Fibroblast of mammary gland (primary cell): ENCODE results near the gene MVP.
A peak's percentile ranks its signal among the peaks of the same experiment; 100 is the strongest.

ENCODE experiments used
- DNase-seq: peaks from one replicate; pipeline ENCODE4 v3.0.0-alpha.2; 2010; ENCODE audit warnings: low read depth
- H3K4me3 ChIP-seq: 2 replicates; pipeline ENCODE4 v1.5.1; 2011; ENCODE audit warnings: low read depth, mild to moderate bottlenecking, low read length, moderate library complexity; ENCODE audit not compliant: control insufficient read depth
- TF ChIP-seq, protein P1 (sequence below): conservative IDR thresholded peaks from 2 replicates; pipeline ENCODE4 v1.5.1; 2011; ENCODE audit warnings: low read depth, low read length, inconsistent platforms; ENCODE audit not compliant: control insufficient read depth, insufficient read depth

MVP gene

DNA sequence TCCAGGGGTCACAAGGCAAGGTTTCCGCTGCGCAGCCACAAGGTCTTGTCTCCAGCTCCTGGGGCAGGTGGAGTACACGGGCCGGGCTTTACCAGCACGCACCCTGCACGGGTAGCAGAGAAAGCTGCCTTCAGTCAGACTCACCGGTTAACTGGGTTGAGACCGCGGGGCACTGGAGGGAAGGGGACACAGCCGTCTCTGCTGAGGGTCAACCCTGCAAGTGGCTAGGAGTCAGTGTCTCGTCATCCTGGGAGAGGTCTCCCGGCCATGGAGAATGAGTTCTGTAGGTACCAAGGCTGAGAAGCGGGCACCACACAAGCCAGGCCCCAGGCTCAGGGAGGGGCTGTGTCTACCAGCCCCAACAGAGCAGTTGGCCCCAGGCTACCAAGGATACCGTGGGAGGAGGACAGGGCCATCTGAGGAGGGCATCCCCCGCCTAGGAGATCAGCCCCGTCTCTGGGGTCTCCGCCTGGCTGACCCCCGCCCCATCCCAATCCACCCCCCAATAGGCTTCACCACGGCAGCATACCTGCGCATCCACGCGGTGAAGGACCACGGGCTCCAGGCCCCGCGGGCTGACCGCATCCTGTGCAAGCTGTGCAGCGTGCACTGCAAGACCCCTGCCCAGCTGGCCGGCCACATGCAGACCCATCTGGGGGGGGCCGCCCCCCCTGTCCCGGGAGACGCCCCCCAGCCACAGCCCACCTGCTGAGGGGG is 11.1 kb upstream of the MVP start:
- TF ChIP-seq, protein P1, sequence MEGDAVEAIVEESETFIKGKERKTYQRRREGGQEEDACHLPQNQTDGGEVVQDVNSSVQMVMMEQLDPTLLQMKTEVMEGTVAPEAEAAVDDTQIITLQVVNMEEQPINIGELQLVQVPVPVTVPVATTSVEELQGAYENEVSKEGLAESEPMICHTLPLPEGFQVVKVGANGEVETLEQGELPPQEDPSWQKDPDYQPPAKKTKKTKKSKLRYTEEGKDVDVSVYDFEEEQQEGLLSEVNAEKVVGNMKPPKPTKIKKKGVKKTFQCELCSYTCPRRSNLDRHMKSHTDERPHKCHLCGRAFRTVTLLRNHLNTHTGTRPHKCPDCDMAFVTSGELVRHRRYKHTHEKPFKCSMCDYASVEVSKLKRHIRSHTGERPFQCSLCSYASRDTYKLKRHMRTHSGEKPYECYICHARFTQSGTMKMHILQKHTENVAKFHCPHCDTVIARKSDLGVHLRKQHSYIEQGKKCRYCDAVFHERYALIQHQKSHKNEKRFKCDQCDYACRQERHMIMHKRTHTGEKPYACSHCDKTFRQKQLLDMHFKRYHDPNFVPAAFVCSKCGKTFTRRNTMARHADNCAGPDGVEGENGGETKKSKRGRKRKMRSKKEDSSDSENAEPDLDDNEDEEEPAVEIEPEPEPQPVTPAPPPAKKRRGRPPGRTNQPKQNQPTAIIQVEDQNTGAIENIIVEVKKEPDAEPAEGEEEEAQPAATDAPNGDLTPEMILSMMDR = no peak
- peak overlapping the region; percentile 74 for H3K4me3 ChIP-seq

DNA sequence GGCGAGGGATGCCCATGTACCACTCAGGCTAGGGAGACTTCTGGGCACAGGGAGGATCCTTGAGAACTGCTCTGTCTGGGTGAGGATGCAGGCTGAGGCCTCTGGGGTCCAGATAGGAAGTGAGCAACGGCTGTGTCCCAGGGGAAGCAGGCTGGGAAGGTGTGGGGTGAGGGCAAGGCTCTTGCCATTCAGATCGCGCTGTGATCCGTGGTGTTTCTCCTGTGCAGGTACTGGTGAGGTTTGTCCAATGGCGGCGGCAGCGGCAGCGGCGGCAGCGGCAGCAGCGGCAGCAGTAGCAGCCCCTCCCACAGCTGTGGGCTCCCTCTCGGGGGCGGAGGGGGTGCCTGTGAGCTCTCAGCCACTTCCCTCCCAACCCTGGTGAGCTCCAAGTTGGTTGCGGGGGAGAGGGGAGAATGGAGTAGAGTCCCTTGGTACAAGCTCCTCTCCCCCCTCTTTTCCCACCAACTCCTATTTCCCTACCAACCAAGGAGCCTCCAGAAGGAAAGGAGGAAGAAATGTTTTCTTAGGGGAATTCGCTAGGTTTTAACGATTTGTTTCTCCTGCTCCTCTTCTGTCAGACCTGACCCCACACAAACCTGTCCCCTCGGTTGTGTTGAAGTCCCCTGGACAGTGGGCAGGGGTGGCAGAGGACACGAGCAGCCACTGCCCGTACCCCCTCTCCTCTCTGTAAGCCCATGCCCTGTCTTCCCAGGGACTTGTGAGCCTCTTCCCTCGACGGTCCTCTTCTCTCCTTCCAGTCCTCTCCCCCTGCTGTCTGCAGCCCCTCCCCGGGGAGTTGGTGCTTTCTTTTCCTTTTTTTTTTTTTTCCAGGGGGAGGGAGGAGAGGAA is 10.2 kb upstream of the MVP start:
- peak; percentile 39 for DNase-seq
- TF ChIP-seq, protein P1 = no peak
- peak overlapping the region; percentile 6 for H3K4me3 ChIP-seq

More for the DNA sequence above, 11.1 kb upstream of the MVP start:
- DNase-seq = no peak

DNA sequence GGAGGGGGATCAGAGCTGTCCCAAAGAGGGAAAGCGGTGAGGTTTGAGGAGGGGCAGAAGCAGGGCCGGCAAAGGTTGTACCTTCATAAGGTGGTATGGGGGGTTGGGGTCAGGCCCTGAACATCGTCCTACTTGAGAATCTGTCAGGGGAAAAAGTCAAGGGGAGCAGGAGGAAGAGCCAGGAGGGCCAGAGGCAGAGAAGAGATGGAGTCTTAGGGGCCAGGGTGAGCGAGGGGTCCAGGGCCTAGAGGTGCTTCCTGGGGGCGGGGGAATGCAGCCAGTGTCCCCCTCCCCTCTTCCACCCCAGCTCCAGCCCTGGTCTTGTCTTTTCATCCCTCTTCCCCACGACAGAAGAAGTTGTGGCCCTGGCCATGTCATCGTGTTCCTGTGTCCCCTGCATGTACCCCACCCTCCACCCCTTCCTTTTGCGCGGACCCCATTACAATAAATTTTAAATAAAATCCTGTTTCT is 9.5 kb upstream of the MVP start:
- TF ChIP-seq, protein P1 = no peak
- H3K4me3 ChIP-seq = no peak overlapping the region
- no peak for DNase-seq

DNA sequence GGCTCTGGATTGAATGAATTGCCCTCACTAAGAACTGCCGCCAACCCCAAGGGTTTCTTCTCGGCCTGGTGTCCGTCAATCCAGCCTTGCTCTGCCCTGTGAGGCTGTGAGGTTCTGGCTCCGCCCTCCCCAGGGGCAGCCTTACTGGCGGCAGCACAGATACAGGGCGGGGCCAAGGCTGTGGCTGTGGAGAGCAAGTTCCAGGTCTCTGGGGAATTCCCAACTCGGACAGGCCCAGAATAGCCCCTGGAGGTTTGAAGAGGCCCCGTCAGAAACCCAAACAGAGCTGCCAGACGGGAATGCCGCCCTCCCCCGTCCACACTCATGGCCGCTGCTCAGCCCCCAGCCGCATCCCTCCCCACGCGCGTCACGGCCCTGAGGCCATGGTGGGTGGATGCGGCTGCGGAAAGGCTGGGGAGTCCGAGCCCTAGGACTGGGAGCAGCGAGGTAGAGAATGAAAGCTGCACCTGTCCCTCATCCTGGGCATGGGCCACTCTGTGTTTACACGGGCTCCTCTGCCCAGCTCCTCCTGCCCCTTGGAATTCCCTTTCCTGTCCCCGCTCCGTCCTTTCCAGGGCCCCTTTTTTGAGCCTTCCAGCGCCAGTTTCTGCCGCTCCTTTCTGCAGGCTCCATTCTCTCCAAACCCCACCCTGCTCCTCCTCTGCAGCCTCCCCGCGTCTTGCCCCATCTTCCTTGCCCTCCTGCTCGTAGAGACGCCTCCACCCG is 8.9 kb upstream of the MVP start:
- peak overlapping the region; percentile 44 for H3K4me3 ChIP-seq
- TF ChIP-seq, protein P1 = no peak
- peak; percentile 97 for DNase-seq

DNA sequence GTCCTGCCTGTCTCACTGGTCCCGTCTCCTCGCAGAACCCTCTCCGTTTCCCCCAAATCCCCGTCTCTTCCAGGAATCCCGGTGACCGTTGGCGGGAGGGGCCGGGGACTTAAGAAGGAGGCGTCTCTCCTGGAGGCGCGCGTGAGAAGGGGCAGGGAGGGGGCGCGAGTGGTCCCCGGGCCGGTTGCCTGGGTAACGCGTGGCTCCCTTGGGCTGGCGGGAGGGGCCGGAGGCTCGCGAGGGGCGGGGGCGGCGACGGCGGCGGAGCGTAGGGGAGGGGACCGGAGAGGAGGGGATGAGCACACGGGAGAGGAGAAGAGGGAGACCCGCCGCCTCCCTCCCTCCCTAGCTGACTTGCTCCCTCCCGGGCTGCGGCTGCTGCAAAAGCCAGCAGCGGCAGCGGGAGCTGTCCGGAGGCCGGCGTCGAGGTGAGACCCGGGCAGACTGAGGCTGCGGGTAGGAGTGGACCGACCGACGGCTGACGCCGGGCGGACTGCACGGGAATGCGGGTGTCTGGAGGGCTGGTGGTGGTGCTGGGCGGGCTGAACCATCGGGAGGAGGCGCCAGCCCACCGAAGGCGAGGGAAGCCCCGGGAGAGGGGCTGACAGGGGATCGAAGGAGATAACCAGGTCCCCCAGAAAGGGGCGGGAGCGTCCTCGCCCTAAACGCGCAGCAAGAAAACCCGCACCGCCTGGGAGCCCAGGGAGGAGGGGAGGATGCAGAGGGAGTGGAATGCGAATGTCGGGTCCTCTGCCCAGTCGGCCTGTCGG is 8.2 kb upstream of the MVP start, which contains the start of gene PRRT2:
TSS of gene PRRT2 (plus strand) at position 298 of the 770 bp plus-strand sequence. CDS start 862 bp downstream, outside the sequence.
- peak within 1 kb of the TSS; percentile 44 for H3K4me3 ChIP-seq
- TF ChIP-seq, protein P1 = no peak
- DNase-seq = peak; percentile 38
